Sigmoid colon (tissue), 4 donors: ENCODE measurements around the gene FHDC1.
"Not testable (repeated sequence)": the region's sequence is repeated elsewhere in the genome, so short reads cannot be mapped to it uniquely, and the experiment has no call there.

Experiments used
- EP300 ChIP-seq, 4 donors: sonication (generic); formaldehyde crosslinking; IDR thresholded peaks; one replicate each; pipeline ENCODE4 v1.6.1; 2017; ENCODE audit warnings: antibody characterized with exemption in 4 of 4
- TF ChIP-seq, protein P1 (sequence below), 4 experiments: fragments of 450-650 bp in 3 of 4; fragments of 200-600 bp in 1 of 4; IDR thresholded peaks; one replicate each; pipeline ENCODE4 v1.5.1; 2016 to 2019; ENCODE audit warnings: antibody characterized with exemption in 4 of 4, mild to moderate bottlenecking in 3 of 4, moderate library complexity in 2 of 4

GRCh38 chr4:152898133-152898532 lies 38.0 kb upstream of the FHDC1 start:
- TF ChIP-seq EP300 (IDR thresholded peaks at IDR 0.05) = not testable (repeated sequence)
- TF ChIP-seq, protein P1, sequence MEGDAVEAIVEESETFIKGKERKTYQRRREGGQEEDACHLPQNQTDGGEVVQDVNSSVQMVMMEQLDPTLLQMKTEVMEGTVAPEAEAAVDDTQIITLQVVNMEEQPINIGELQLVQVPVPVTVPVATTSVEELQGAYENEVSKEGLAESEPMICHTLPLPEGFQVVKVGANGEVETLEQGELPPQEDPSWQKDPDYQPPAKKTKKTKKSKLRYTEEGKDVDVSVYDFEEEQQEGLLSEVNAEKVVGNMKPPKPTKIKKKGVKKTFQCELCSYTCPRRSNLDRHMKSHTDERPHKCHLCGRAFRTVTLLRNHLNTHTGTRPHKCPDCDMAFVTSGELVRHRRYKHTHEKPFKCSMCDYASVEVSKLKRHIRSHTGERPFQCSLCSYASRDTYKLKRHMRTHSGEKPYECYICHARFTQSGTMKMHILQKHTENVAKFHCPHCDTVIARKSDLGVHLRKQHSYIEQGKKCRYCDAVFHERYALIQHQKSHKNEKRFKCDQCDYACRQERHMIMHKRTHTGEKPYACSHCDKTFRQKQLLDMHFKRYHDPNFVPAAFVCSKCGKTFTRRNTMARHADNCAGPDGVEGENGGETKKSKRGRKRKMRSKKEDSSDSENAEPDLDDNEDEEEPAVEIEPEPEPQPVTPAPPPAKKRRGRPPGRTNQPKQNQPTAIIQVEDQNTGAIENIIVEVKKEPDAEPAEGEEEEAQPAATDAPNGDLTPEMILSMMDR (IDR thresholded peaks at IDR 0.05) = not testable (repeated sequence)
